IPS-11a (cell line): ENCODE measurements around the gene TTC22.

Experiments
- H3K4me3 ChIP-seq: one replicate; pipeline ENCODE4 v1.5.1; 2013; ENCODE audit warnings: low read depth, low read length, control low read depth

TTC22 gene

DNA sequence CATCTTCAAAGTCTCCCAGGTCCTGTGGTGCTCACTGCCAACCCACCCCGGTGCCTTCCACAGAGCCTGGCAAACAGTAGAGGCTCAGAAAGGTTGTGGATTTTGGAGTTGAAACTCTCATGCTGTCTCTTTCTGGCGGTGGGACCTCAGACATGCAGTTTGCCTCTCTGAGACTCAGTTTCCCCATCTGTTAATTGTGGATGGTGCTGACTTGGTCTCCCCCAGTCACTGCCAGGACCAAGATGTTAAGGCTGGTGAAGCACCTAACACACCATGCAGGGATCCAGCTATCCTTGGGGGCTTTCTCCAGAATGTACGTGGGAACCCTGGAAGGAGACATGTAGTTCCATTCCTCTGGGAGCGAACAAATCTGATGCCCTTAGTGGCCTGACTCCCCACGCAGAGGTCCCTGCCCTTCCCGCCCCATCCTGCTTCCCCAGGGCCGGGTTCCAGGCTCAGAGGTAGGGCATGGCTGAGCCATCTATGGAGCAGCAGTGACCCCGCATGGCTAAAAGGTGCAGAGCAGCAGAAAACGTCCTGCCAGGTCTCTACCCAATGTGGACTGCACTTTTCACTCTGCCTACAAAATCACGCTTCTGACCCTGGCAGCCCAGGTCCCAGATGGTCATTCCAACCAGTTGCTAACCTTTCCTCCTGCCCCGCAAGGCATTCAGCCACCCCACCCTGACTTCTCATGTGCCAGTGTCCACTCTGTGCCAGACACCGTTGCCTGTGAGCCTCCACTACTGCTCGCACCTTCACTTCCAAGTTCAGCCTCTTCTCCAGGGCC is 9.2 kb upstream of the TTC22 start:
- no peak overlapping the region for H3K4me3 ChIP-seq

DNA sequence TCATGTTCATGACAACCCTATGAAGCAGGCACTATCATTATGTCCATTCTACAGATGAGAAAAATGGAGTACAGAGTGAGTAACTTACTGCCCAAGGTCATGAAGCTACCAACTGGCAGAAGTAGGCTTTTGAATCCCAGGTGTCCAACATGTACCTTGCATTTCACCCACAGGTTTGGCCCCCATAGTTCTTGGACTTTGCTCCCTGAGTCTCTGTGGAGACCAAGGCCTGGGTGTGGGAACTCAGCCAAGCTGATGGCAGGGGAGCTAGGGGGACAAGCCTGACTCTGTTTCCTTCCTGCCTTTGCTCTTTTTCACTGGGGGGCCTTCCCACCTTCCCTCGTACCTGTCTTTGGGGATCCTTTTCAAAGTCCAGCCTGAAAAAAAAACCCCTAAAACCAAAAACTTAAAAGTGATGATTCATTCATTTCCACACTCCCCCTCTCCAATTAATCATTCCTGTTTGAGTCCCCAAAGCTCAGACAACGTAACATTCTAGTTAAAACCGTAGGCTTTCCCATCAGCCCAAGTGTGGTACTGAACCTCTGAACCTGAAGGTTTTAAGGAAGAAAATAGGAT is 8.5 kb upstream of the TTC22 start:
- no peak overlapping the region for H3K4me3 ChIP-seq

DNA sequence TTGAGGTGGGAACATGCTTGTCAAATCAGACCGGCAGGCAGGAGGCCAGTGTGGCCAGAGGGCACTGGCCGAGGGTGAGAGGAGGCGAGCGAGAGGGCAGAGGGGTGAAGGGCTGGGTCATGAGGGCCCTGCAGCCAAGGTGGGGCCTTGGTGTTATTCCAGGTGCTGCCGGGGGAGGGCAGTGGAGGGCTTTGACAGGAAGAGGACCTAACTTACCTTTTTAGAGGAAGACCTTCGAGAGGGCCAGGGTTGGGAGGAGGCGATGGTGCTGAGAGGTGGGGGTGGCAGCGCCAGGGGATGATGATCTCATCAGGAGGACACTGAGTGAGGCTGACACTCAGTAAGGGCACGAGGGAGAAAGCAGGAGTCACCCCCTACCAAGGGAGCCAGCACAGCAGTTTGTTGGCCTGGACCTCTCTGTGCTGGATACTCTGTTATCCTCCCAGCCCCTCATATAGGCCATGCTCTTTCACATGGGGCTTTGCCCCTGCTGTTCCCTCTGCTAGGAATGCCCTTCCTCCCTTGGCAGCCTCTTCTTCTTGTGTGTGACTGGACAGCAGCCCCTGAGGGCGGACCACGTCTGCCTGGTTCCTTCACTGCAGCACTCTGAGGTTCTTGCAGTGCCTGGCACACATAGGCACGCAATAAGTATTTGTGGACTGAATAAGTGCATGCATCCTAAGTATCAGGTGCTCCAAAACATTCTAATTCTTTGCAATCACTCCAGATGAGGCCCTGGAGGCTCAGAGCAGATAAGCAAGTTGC is 7.5 kb upstream of the TTC22 start:
- no peak overlapping the region for H3K4me3 ChIP-seq

DNA sequence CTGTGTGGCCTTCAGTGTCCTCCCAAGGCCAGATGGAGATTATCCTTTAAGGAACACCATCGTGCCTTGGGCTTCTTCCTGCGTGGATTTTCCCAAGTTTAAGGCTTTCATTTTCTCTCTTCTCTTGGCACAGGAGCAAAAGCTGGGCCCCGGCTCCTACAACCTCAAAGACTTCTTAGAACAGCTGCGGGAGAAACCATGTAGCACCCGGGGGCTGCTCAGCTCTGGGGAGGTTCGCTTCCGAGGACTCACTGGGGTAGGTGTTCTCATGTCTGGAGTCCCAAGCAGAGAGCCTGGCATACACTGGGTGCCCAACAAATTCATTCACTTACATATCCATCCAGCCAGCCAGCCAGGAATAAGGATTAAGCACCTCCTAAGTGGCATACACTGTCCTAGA is 6.6 kb upstream of the TTC22 start:
- H3K4me3 ChIP-seq, result no peak overlapping the region

DNA sequence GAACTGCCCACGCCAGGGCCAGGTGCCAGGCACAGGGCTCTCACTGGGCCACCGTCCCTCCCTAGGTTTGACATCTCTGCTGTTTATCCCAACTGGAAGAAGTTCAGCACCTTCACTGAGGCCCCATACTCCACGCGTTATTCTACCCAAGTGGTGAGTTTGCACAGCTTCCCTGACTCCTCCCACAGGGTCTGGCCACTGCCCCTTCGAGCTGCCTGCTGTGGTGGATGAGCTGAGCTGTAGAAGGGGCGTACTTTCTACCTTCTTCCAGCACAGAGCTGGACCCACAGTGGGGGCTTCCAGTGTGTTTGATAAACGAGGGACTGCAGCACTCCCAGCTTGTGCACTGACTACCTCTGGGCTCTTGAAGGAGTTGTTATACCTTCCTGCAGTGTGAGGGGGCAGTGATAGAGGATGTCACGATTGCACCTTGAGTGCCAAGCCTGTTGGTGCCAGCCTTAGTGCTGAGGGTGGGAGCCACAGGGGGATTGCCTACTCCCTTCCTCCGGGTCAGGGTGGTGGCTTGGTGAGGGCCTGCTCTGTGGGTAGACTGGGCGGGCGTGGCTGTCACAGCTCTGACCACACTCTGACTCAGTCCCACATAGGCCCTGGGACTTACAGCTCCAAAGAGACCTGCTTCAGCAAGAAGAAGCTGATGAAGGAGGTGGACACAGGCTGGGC is 5.9 kb upstream of the TTC22 start:
- no peak overlapping the region for H3K4me3 ChIP-seq

DNA sequence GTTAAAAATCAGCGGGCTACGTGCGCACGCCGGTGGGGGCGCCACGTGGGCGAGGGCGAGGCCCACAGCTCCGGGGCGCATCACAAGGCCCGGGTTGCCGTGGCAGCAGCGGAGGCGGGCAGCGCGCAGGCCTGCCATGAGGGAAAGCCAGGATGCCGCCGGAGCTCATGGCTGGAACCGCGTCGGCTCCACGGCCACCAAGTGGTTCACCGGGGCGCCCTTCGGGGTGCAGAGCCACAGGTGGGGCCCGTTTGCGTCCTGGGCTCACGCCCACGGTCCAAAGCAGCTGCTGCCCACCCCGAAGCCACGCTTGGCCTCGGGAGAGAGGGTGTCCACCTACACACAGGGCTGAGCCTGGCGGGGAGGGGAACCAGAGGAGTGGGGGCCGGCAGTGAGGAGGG is 4.9 kb upstream of the TTC22 start:
- H3K4me3 ChIP-seq, result no peak overlapping the region

DNA sequence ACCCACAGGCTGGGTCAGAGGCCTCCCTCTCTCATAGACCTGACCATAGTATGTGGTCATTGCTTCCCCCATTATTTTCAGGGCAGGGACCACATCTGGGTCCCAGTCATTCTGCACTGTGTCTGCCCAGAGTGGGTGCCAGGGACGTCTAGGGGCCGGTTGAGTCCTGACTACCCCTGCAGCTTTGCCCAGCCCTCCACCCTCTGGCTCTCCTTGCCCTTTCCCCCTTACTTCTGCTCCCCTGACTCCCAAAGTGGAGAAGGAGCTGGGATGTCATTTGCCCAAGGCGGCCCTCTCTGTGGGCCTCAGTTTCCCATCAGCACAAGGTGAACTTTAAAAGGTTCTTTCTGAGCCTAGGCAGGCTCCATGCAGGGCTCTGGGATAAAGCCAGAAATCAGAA is 4.3 kb upstream of the TTC22 start:
- no peak overlapping the region for H3K4me3 ChIP-seq

DNA sequence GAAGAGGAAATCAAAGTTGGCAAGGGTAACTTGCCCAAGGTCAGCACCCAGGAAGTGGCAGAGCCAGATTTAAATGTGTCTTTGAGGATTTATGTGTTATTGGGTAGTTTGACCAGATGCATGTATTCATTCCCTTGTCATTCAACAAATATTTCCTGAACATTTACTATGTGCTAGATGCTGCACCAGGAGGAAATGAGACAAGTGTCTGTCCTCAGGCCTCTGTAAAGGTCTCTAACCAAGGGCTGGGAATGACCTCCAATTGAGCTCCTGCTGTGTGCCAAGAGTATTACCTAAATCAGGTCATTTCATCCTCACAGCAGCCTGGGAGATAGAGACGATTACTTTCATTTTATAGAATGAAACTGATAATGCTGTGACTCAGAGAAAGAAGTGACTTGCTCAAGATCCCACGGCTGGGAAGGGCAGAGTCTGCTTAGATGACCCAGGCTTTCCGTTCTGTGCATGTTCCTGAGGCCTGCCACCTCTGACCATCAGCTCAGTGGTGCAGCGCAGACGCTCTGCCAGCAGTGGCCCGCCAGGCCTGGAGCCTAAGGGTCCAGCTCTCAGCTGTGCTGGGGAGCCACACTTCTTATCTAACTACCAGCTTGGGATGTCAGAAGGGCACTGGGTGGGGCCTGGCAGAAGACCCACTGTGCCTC is 3.5 kb upstream of the TTC22 start:
- H3K4me3 ChIP-seq, result no peak overlapping the region

DNA sequence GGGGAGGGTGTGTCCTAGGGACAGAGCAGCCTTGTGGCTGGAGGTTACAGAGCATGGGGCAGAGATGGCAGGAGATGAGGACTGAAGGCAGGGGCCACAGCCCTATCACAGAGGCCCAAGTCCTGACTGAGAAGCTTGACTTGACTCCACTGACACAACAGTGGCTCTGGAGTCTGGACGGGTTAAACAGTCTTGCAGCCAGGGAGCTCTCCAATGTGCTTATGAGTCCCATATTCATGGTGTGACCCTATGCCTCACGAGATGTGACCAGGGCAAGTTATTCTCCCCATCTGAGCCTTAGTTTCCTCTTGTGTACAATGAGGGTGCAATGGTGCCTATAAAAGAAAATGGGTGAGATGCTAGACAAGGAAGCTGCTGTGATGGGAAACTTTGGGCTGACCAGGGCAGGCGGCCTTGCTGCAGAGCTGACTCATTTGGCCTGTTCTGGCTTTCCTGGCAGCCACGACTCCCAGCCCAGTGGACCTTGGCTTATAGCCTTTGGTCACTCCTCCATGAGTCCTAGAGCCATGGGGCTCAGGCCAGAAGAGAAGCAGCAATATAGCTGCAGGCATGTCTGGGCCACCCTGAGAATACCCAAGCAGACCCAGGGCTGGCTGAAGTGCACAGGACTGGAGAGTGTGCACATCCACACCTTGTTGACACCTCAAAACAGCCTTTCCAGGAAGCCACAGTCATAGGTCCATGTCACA is 2.8 kb upstream of the TTC22 start:
- H3K4me3 ChIP-seq, result no peak overlapping the region

DNA sequence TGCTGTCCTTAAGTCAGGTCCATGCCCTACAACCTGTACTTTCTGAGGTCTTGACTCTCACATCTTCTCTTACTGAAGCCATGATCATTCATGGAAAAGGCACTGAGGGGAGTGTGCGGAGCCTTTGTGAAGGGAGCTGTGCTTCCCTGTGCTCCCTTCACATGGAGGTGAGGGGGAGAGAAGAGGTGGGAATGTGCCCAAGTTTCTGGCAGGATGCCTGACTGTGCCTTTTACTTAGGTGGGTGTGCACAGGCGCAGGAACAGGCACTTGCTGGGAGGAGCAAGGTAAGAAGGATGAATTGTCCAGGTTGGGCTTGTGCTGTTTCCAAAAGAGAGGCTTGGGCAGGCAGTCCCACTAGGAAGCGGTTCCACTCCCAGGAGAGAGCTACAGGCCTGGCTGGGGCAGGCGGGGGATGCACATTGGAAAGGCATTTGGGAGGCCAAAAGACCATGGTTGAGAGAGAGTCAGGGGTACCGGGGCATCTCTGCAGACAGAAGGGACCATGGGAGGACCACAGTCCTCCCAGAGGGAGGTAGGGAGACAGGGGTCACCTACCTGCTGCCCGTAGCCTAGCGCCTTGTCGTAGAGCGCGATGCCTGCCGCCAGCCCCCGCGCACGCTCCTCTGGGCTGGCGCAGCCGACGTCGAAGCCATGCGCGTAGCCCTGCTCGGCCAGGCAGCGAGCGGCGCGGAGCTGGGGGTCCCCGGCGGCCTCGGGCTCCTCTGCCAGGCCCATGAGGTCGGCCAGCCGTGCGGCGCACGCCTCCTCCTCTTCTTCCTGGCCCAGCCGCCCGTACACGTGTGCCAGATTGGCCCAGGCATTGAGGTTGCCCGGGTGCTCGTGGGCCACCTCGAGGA is 853 bp downstream of the TTC22 start:
- H3K4me3 ChIP-seq, result no peak overlapping the region

DNA sequence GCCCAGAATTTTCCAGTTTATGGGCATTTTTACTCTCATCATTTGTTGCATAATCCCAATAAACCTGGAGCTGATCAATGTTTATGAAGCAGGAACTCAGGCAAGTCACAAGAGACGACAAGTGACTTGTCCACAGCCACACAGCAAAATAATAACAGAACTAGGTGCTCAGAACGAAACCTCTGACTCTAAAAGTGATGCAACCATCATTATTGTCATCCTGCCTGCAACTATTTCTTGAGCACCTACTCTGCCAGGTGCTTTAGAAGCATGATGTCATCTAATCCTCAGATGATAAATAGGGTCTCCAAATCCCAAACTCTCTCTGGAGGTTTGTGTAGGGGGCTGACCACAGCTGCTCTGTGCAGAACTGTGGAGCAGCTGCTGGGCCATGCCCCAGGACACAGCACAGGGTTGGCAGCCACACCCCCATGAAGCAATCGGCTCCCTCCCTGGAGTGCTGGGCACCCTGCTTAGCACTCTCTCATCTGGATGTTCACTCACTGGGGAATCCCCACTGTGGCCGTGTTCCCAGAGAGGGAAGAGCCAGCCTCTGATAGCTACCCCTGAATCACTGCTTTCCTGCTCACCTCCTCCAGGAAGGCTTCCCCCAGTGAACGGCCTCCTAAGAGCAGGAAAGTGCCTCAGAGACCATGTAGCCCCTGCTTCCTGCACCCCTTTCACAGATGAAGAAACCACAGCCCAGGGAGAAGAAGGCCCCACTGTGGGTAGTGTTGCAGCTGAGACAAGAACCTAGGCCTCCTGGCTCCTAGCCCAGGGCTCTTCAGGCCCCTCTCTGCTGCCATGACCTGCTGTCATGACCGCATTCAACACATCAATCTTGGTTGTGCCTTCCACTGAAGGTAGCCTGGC is 2.1 kb downstream of the TTC22 start:
- no peak overlapping the region for H3K4me3 ChIP-seq

DNA sequence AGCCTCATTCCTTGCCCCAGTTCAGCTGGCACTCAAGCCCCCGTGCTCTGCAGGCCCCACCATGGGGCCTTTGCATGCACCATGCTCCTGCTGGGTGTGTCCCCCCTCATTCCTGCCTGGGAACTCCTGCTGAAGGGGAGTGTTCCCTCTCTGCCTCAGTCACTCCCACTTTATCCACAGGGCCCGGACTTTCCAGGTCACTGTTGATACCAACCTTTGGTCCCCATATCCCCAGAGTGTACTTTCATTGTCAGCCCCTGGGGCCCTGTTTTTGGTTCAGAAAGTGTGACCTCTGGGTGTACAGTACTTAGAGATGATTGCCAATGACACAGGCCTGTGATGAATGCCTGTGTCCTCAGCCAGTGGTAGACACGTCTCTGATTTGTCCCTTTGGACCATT is 2.9 kb downstream of the TTC22 start:
- no peak overlapping the region for H3K4me3 ChIP-seq

DNA sequence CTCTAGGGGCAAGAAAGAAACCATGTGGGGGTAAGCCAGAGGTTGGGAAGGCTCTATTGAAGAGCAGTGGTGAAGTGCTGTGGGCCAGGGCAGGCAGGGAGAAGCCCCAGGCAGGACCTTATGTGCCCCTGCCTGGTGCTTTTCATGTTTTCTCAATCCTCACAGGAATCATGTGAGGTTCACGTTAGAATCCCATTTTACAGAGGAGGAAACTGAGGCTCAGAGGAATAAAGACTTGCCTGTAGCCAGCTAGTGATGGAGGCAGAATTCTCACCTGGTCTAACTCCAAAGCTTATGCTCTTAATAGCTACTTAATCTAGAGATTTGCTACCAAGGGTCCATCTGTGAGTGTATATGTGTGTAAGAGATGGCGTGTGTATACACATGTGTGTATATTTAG is 4.2 kb downstream of the TTC22 start:
- no peak overlapping the region for H3K4me3 ChIP-seq

DNA sequence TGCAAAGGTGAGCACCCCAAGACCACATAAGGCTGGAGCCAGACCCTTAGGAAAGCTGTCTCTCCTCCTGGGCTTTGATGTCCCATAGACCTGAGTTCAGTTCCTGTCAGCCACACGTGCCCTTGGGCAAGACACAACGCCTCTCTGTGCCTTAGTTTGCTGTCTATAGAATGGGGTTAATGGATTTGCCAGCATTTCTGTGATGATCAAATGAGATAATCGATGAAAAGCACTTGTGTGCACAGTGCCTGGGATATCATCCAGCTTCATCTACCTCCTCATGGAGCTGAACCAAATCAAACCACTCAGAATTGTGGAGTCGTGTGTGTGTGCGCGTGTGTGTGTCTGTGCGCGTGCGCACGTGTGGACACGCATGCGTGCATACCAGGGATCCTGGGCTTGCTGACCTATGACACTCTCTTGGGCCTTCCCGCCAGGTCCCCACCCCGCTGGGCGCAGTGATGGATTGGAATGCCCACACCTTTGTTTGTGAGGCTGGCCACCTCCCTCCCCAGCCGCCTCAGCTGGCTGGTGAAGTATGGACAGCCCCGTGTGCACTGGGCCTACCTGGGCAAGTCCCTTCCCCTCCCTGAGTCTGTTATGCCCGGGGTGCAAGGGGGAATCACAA is 5.2 kb downstream of the TTC22 start:
- no peak overlapping the region for H3K4me3 ChIP-seq

DNA sequence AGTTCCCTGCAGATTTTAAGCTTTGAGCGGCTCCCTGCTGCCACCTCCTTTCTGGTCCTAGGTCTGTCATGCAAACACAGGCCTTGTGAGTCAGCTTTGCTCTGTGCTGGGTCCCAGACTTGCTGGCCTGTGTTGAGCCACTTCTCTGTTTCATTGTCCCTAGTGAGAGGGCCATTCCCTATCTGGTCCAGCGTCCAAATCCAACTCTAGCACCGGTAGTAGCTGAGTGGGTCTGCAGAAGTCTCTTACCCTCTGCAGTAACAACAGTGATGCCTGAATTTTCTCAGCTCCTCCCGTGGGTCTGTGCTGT is 5.8 kb downstream of the TTC22 start:
- no peak overlapping the region for H3K4me3 ChIP-seq

DNA sequence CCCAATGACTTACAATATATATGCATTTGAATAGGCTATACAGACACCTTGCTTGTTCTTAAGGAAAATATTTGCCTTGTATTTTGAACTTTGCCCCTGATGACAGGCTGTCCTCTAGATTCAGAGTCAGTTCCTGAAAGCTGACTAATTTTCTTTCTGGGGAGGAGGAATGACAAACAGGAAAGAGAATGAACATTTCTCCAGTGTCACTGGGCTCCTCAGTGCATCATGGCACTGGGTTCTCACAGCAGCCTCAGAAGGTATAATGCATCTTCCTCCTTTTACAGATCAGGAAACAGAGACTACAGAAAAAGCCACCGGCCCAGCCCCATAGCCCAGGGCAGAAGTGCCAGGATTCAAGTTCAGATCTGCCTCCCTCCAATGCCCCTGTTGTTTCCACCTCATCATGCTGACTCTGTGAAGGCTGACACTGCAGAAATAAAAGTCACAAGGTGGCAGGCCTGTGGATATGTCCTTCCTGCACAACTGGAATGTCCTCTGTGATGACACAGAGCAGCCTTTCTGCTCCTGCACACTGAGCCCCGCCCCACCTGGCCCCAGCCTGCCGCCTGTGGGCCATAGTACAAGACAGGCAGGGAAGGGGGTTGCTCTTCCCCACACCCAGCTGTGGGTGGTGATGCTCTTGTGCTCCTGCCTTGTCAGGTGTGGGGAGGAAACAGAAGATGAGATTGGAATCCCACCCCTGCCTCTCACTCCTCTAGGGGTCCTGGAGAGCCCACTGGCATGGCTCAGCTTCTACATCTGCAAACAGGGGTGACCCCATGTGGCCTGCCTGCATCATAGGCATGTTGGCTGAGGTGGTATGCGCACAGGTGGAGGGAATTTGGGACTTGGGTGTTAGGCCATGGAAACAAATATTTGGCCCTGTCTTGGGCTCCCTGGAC is 6.4 kb downstream of the TTC22 start:
- no peak overlapping the region for H3K4me3 ChIP-seq

DNA sequence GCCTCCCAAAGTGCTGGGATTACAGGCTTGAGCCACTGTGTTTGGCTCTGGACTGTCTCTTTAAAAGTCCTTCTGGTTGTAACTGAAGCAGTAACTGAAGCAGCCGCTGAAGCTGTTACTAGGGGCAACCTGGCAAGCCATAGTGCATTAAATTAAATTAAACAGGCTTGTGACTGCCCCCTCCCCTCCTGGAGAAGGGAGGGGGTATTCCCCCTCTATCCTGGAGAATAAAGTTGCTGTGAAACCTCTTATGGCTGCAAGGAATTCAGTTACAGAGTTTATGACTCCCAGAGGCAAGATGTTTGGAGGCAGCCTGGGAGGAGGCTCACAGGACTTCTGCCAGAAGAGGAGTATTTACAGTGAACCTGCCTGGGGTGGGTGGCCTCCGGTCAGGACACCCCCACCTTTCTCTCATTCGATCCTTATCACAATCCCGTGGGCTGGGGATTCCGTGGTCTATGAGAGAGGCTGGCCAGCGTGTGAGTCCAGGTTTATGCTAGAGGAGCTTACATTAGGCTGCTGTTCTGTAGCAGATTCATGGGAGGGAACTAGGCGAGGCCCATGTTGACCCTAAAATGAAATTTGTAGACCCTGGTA is 8.3 kb downstream of the TTC22 start:
- no peak overlapping the region for H3K4me3 ChIP-seq
